SK-N-SH (cell line): Measurements from ENCODE around the gene AMIGO1.

Experiments used
- CTCF ChIP-seq: fragments of 200-600 bp; sonication (generic); IDR thresholded peaks from 2 replicates; pipeline ENCODE4 v1.6.1; 2017; ENCODE audit warnings: antibody characterized with exemption, mild to moderate bottlenecking, moderate library complexity
- YY1 ChIP-seq: IDR thresholded peaks from 2 replicates; pipeline ENCODE4 v1.4.0; 2012; ENCODE audit warnings: low read depth, mild to moderate bottlenecking

DNA sequence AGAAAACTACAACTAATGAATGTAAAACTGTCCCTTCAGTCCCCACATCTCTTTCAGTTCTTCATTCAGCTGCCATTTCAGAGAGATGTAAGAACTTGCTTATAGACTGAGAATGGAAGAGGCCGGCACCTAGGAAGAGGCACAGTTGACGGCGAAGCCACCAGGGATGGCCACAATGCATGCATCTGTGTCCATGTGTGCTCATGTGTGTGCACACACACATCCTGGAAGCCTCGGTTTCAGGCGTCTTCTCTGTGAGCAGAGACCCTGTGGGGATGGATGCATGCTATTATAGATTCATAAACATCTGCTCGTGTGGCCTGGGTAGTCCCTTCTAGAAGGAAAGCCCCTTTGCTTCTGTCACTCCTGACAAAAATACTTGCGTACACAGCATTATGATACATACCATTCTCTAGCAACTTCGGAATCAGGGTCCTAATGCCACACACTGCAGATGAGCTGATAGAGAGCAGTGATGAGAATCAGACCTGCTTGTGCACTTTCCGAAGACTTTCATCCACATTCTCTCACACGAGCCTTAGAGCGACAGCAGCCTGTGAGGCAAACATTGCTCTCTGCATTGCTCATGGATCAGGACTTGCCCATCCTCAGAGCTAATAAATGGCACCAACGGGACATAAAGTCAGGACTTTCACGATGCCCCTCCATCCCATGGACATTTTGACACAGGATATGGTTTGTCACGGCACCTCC, 17.7 kb upstream of the AMIGO1 start:
- TF ChIP-seq CTCF, result no peak
- no peak for TF ChIP-seq YY1
